Neutrophil (primary cell): ENCODE results near the gene DNAJC16.
A peak's percentile ranks its signal among the peaks of the same experiment; 100 is the strongest.
"Not testable (repeated sequence)": the region's sequence is repeated elsewhere in the genome, so short reads cannot be mapped to it uniquely, and the experiment has no call there.

Experiments used
- H3K27ac ChIP-seq: fragments of 200-600 bp; sonication (generic); 2 replicates; pipeline ENCODE4 v1.5.1; 2016; ENCODE audit warnings: mild to moderate bottlenecking, moderate library complexity
- H3K27me3 ChIP-seq: fragments of 200-600 bp; sonication (generic); 2 replicates; pipeline ENCODE4 v1.6.0; 2016; ENCODE audit warnings: mild to moderate bottlenecking
- H3K36me3 ChIP-seq: fragments of 200-600 bp; sonication (generic); 2 replicates; pipeline ENCODE4 v1.5.1; 2017
- H3K4me1 ChIP-seq, 2 experiments: fragments of 200-600 bp in 1 of 2; sonication (generic) in 1 of 2; 1 replicate in 1 of 2; 2 replicates in 1 of 2; pipeline versions ENCODE4 v1.5.1 to v1.6.1; 2013 to 2016; ENCODE audit warnings: low read depth in 1 of 2, low read length in 1 of 2, mild to moderate bottlenecking in 1 of 2, moderate library complexity in 1 of 2; ENCODE audit not compliant: control insufficient read depth in 1 of 2, insufficient read depth in 1 of 2
- H3K4me3 ChIP-seq, 2 experiments: fragments of 200-600 bp in 1 of 2; sonication (generic) in 1 of 2; 1 replicate in 1 of 2; 2 replicates in 1 of 2; pipeline ENCODE4 v1.5.1; 2013 to 2016; ENCODE audit warnings: low read depth in 1 of 2, low read length in 1 of 2, mild to moderate bottlenecking in 1 of 2, moderate library complexity in 1 of 2
- H3K9me3 ChIP-seq: fragments of 200-600 bp; sonication (generic); 2 replicates; pipeline ENCODE4 v1.5.1; 2016
- CTCF ChIP-seq: fragments of 200-600 bp; sonication (generic); IDR thresholded peaks from 2 replicates; pipeline ENCODE4 v1.5.1; 2016; ENCODE audit warnings: antibody characterized with exemption

The DNAJC16 gene

GRCh38 chr1:15595809-15596617 lies 69.4 kb downstream of the DNAJC16 start:
- Histone ChIP-seq H3K36me3 (no peaks in the 10 kb centered on the region), H3K4me3 (no peak overlapping the region), H3K4me1 (no peaks in the 10 kb centered on the region), H3K27me3 (peaks cover 26% of the 10 kb centered on the region), H3K9me3 (no peaks in the 10 kb centered on the region), H3K27ac (no peak overlapping the region)
- TF ChIP-seq CTCF = no peak

GRCh38 chr1:15598436-15598835 lies 71.8 kb downstream of the DNAJC16 start:
- Histone ChIP-seq H3K4me3 (no peak overlapping the region), H3K27me3 (peaks cover 26% of the 10 kb centered on the region), H3K4me1 (peaks cover 5 to 6% of the 10 kb centered on the region in 2 experiments), H3K27ac (no peak overlapping the region), H3K36me3 (no peaks in the 10 kb centered on the region), H3K9me3 (no peaks in the 10 kb centered on the region)
- TF ChIP-seq CTCF = no peak

- peaks cover 13 to 14% of the 10 kb centered on the region in 2 experiments for H3K4me1 ChIP-seq
- peak overlapping the region; percentile 90 for H3K27ac ChIP-seq
- peak overlapping the region; percentile 93 for H3K4me3 ChIP-seq
- no peak for TF ChIP-seq CTCF
- no peaks in the 10 kb centered on the region for H3K27me3 ChIP-seq
- H3K36me3 ChIP-seq = no peaks in the 10 kb centered on the region
- no peaks in the 10 kb centered on the region for H3K9me3 ChIP-seq
Observed at GRCh38 chr1:15603050-15603965, 76.7 kb downstream of the DNAJC16 start.

- peak overlapping the region; percentile 90 for H3K27ac ChIP-seq
- H3K36me3 ChIP-seq, H3K9me3 ChIP-seq, H3K27me3 ChIP-seq: not testable (repeated sequence)
- H3K4me3 ChIP-seq = peak overlapping the region; percentile 93
- peaks cover 13 to 14% of the 10 kb centered on the region in 2 experiments for H3K4me1 ChIP-seq
Observed at GRCh38 chr1:15603966-15604282, 77.3 kb downstream of the DNAJC16 start.

GRCh38 chr1:15604400-15604799 lies 77.8 kb downstream of the DNAJC16 start:
- peak overlapping the region; percentile 90 for H3K27ac ChIP-seq
- H3K36me3 ChIP-seq, H3K4me3 ChIP-seq: not testable (repeated sequence)

GRCh38 chr1:15605398-15606383 lies 79.0 kb downstream of the DNAJC16 start:
- Histone ChIP-seq H3K4me1 (peaks cover 13 to 14% of the 10 kb centered on the region in 2 experiments), H3K27me3 (no peaks in the 10 kb centered on the region), H3K27ac (no peak overlapping the region), H3K4me3 (no peak overlapping the region), H3K36me3 (no peaks in the 10 kb centered on the region), H3K9me3 (no peaks in the 10 kb centered on the region)
- no peak for TF ChIP-seq CTCF

More at GRCh38 chr1:15604400-15604799, 77.8 kb downstream of the DNAJC16 start:
- H3K27me3 ChIP-seq, H3K9me3 ChIP-seq: not testable (repeated sequence)
- H3K4me1 ChIP-seq = peaks cover 13 to 14% of the 10 kb centered on the region in 2 experiments
